GM23338 (cell line): ENCODE measurements around the gene PVALEF. TPM values are rescaled to one million over a fixed set of nuclear protein-coding genes. Genes with fewer than 3 reads are reported as not detected.

Experiments
- ATAC-seq: fragments of 200-7000 bp; cut with Tn5 transposase; 3 replicates; pipeline ENCODE4 v1.9.1; 2020
- DNase-seq: peaks from one replicate; pipeline ENCODE4 v3.0.0-alpha.2; 2015; ENCODE audit warnings: low spot score
- H2AFZ ChIP-seq: fragments of 200-600 bp; sonication (generic); 2 replicates; pipeline ENCODE4 v1.8.0; 2016; ENCODE audit warnings: antibody characterized with exemption, mild to moderate bottlenecking, moderate library complexity
- H3F3A ChIP-seq: fragments of 200-600 bp; sonication (generic); replicated peaks from 2 replicates; pipeline ENCODE4 v1.8.0; 2017; ENCODE audit warnings: antibody characterized with exemption, mixed run types, low read depth
- H3K27ac ChIP-seq: fragments of 200-600 bp; sonication (generic); 2 replicates; pipeline ENCODE4 v1.6.1; 2016; ENCODE audit warnings: low read depth
- H3K27me3 ChIP-seq: fragments of 200-600 bp; sonication (generic); 2 replicates; pipeline ENCODE4 v1.8.0; 2016; ENCODE audit warnings: mild to moderate bottlenecking, mixed run types, moderate library complexity; ENCODE audit not compliant: insufficient read depth
- H3K36me3 ChIP-seq: fragments of 200-600 bp; sonication (generic); 2 replicates; pipeline ENCODE4 v1.8.0; 2016; ENCODE audit warnings: mild to moderate bottlenecking; ENCODE audit not compliant: insufficient read depth
- H3K4me1 ChIP-seq: fragments of 200-600 bp; sonication (generic); 2 replicates; pipeline ENCODE4 v1.8.0; 2016; ENCODE audit warnings: mild to moderate bottlenecking, moderate library complexity; ENCODE audit not compliant: insufficient read depth
- H3K4me2 ChIP-seq: fragments of 200-600 bp; sonication (generic); 2 replicates; pipeline ENCODE4 v1.7.1; 2017; ENCODE audit warnings: mixed run types
- H3K4me3 ChIP-seq: fragments of 200-600 bp; sonication (generic); 2 replicates; pipeline ENCODE4 v1.6.1; 2016; ENCODE audit warnings: mixed run types
- H3K79me2 ChIP-seq: fragments of 200-600 bp; sonication (generic); replicated peaks from 2 replicates; pipeline ENCODE4 v1.8.0; 2017; ENCODE audit warnings: mild to moderate bottlenecking; ENCODE audit not compliant: insufficient read depth
- H3K9me2 ChIP-seq: fragments of 200-600 bp; sonication (generic); 2 replicates; pipeline ENCODE4 v1.8.0; 2017; ENCODE audit not compliant: insufficient read depth
- H4K20me1 ChIP-seq: fragments of 200-600 bp; sonication (generic); replicated peaks from 2 replicates; pipeline ENCODE4 v1.8.0; 2017; ENCODE audit warnings: mild to moderate bottlenecking; ENCODE audit not compliant: insufficient read depth
- H3K27ac Mint-ChIP-seq: 2 replicates; pipeline ENCODE4 v1.8.0; 2020; ENCODE audit warnings: inconsistent platforms, mild to moderate bottlenecking, moderate library complexity, mixed read lengths
- H3K27me3 Mint-ChIP-seq: 3 replicates; pipeline ENCODE4 v1.8.0; 2022; ENCODE audit warnings: low read depth, mild to moderate bottlenecking, moderate library complexity, mixed read lengths, inconsistent platforms; ENCODE audit not compliant: insufficient read depth, poor library complexity
- H3K36me3 Mint-ChIP-seq: 3 replicates; pipeline ENCODE4 v1.8.0; 2021; ENCODE audit warnings: low read depth, mild to moderate bottlenecking, inconsistent platforms, moderate library complexity, mixed read lengths
- H3K4me1 Mint-ChIP-seq: 3 replicates; pipeline ENCODE4 v1.8.0; 2020; ENCODE audit warnings: mild to moderate bottlenecking, inconsistent platforms, mixed read lengths
- H3K4me3 Mint-ChIP-seq: 3 replicates; pipeline ENCODE4 v1.8.0; 2021; ENCODE audit warnings: moderate library complexity, mild to moderate bottlenecking, inconsistent platforms, mixed read lengths
- H3K9me3 Mint-ChIP-seq: 3 replicates; pipeline ENCODE4 v1.8.0; 2020; ENCODE audit warnings: moderate library complexity, mild to moderate bottlenecking, inconsistent platforms, mixed read lengths
- CREB1 ChIP-seq: fragments of 250-450 bp; sonication (Bioruptor Pico); IDR thresholded peaks from 2 replicates; pipeline ENCODE4 v1.5.0; 2020; ENCODE audit warnings: low read depth, mild to moderate bottlenecking, moderate library complexity
- CTCF ChIP-seq, 2 experiments: fragments of 200-600 bp in 1 of 2; sonication (generic) in 1 of 2; conservative IDR thresholded peaks; 2 replicates each; pipeline versions ENCODE4 v1.5.1 to v1.6.1; 2016 to 2017; ENCODE audit warnings: antibody characterized with exemption in 2 of 2, low read depth in 2 of 2, mild to moderate bottlenecking in 2 of 2, moderate library complexity in 1 of 2
- ETS1 ChIP-seq: IDR thresholded peaks from 2 replicates; pipeline ENCODE4 v1.6.1; 2016; ENCODE audit warnings: antibody characterized with exemption
- EZH2 ChIP-seq: fragments of 200-600 bp; sonication (generic); IDR thresholded peaks from one replicate; pipeline ENCODE4 v1.8.0; 2017; ENCODE audit warnings: antibody characterized with exemption, mild to moderate bottlenecking, low read depth; ENCODE audit not compliant: unreplicated experiment
- EZH2phosphoT487 ChIP-seq: fragments of 200-600 bp; sonication (generic); IDR thresholded peaks from one replicate; pipeline ENCODE4 v1.8.1; 2018; ENCODE audit warnings: antibody characterized with exemption; ENCODE audit not compliant: unreplicated experiment
- JUNB ChIP-seq: IDR thresholded peaks from one replicate; pipeline ENCODE4 v1.6.1; 2016; ENCODE audit warnings: antibody characterized with exemption; ENCODE audit not compliant: unreplicated experiment
- NANOG ChIP-seq: IDR thresholded peaks from 2 replicates; pipeline ENCODE4 v1.6.1; 2016; ENCODE audit warnings: antibody characterized with exemption, borderline replicate concordance
- POLR2AphosphoS5 ChIP-seq: IDR thresholded peaks from 2 replicates; pipeline ENCODE4 v1.6.1; 2016; ENCODE audit warnings: antibody characterized with exemption, low read depth
- REST ChIP-seq: IDR thresholded peaks from one replicate; pipeline ENCODE4 v1.6.1; 2018; ENCODE audit warnings: antibody characterized with exemption; ENCODE audit not compliant: unreplicated experiment
- STAT1 ChIP-seq: IDR thresholded peaks from one replicate; pipeline ENCODE4 v1.6.1; 2016; ENCODE audit warnings: antibody characterized with exemption; ENCODE audit not compliant: unreplicated experiment
- ZNF114 ChIP-seq: fragments of 250-450 bp; sonication (Bioruptor Pico); IDR thresholded peaks from 2 replicates; pipeline ENCODE4 v1.5.0; 2020; ENCODE audit warnings: mild to moderate bottlenecking, moderate library complexity
- ZNF331 ChIP-seq: fragments of 250-450 bp; sonication (Bioruptor Pico); IDR thresholded peaks from 2 replicates; pipeline ENCODE4 v1.5.0; 2020; ENCODE audit warnings: low read depth, mild to moderate bottlenecking, moderate library complexity
- ZNF462 ChIP-seq: fragments of 250-450 bp; sonication (Bioruptor Pico); IDR thresholded peaks from 2 replicates; pipeline ENCODE4 v1.5.0; 2020; ENCODE audit warnings: mild to moderate bottlenecking, moderate library complexity
- polyA plus RNA-seq: library from polyadenylated mRNA; unstranded; fragments of >200 nt; fragmentation: Nextera tagmentation; extraction: Ambion mirVana; gene quantifications from 2 replicates; pipeline ENCODE4 v1.2.1, GENCODE V29; 2016
- total RNA-seq: library from RNA; depleted of rRNA; stranded (reverse); fragments of >200 nt; shearing (Covaris generic); gene quantifications from 2 replicates; pipeline ENCODE4 v1.2.3, GENCODE V29; 2014

PVALEF gene
- total and polyA plus RNA-seq, 2 experiments from 2014 or later: not detected

GRCh38 chr17:81148571-81148970 lies 16.7 kb upstream of the PVALEF start:
- peaks cover 8% of the 10 kb centered on the region for H3K27me3 Mint-ChIP-seq
- H3K4me1 ChIP-seq: no peaks in the 10 kb centered on the region
- H3K9me2 ChIP-seq: no peaks in the 10 kb centered on the region
- no peak overlapping the region for H3K4me3 Mint-ChIP-seq
- TF ChIP-seq CTCF (conservative IDR thresholded peaks at IDR 0.05; ENCODE audit: low read depth in 2 of 2) (no peak), EZH2phosphoT487 (no peak), REST (no peak), EZH2 (no peak), JUNB (no peak), NANOG (no peak), STAT1 (no peak), POLR2AphosphoS5 (no peak), ZNF331 (CRISPR knock-in tag) (no peak), ETS1 (no peak), ZNF114 (CRISPR knock-in tag) (no peak), ZNF462 (no peak), CREB1 (CRISPR knock-in tag) (no peak)
- H3K36me3 Mint-ChIP-seq: no peaks in the 10 kb centered on the region
- no peak overlapping the region for H2AFZ ChIP-seq
- no peaks in the 10 kb centered on the region for H3K4me1 Mint-ChIP-seq
- H3K36me3 ChIP-seq: no peaks in the 10 kb centered on the region
- 0 out of 2 replicates have a peak, but pooled peaks cover 2% of the 10 kb centered on the region for H4K20me1 ChIP-seq
- H3K27ac ChIP-seq: no peak overlapping the region
- no peak for DNase-seq
- H3K79me2 ChIP-seq: no peaks in the 10 kb centered on the region
- no peaks in the 10 kb centered on the region for H3F3A ChIP-seq
- H3K4me2 ChIP-seq: no peak overlapping the region
- peaks cover 3% of the 10 kb centered on the region; the same call in 1 of the 3 replicates for H3K9me3 Mint-ChIP-seq
- H3K27me3 ChIP-seq: no peaks in the 10 kb centered on the region
- no peak for ATAC-seq
- no peak overlapping the region for H3K4me3 ChIP-seq
- no peak overlapping the region for H3K27ac Mint-ChIP-seq
